BJ (cell line): ENCODE results near the gene MYL11. TPM values are rescaled to one million over a fixed set of nuclear protein-coding genes. Genes with fewer than 3 reads are reported as not detected.

Experiments used
- CTCF ChIA-PET: fragments of 350-600 bp; formaldehyde crosslinking; extraction: SDS; loops from one replicate; lab custom pipeline; 2021; ENCODE audit warnings: antibody characterized with exemption, inconsistent platforms; lab: Yijun Ruan, JAX
- POLR2A ChIA-PET: fragments of 300-600 bp; sonication (Branson Sonifier 250); formaldehyde crosslinking; extraction: SDS; loops from one replicate; lab custom pipeline; 2021; ENCODE audit warnings: antibody characterized with exemption; lab: Charles Lee
- DNase-seq: peaks from one replicate; pipeline ENCODE4 v3.0.0-alpha.2; 2011; ENCODE audit warnings: low read depth
- H3K27me3 ChIP-seq: 2 replicates; pipeline ENCODE4 v1.6.0; 2011; ENCODE audit warnings: low read length; ENCODE audit not compliant: control insufficient read depth, insufficient read depth
- H3K36me3 ChIP-seq: 2 replicates; pipeline ENCODE4 v1.5.1; 2011; ENCODE audit warnings: low read length; ENCODE audit not compliant: control insufficient read depth, insufficient read depth
- H3K4me3 ChIP-seq: 2 replicates; pipeline ENCODE4 v1.5.1; 2011; ENCODE audit warnings: low read depth, mild to moderate bottlenecking, control low read depth, low read length
- polyA plus RNA-seq: library from polyadenylated mRNA; depleted of rRNA; stranded (reverse); fragments of >200 nt; gene quantifications from 2 replicates; pipeline ENCODE4 v1.2.3, GENCODE V29; 2011
- TF ChIP-seq, protein P1 (sequence below): IDR thresholded peaks from 2 replicates; pipeline ENCODE4 v1.5.1; 2011; ENCODE audit warnings: low read depth, mild to moderate bottlenecking, control low read depth, inconsistent platforms, low read length, moderate library complexity; ENCODE audit not compliant: insufficient read depth

The MYL11 gene
- polyA plus RNA-seq, 1 experiment: 0.69 TPM

DNA sequence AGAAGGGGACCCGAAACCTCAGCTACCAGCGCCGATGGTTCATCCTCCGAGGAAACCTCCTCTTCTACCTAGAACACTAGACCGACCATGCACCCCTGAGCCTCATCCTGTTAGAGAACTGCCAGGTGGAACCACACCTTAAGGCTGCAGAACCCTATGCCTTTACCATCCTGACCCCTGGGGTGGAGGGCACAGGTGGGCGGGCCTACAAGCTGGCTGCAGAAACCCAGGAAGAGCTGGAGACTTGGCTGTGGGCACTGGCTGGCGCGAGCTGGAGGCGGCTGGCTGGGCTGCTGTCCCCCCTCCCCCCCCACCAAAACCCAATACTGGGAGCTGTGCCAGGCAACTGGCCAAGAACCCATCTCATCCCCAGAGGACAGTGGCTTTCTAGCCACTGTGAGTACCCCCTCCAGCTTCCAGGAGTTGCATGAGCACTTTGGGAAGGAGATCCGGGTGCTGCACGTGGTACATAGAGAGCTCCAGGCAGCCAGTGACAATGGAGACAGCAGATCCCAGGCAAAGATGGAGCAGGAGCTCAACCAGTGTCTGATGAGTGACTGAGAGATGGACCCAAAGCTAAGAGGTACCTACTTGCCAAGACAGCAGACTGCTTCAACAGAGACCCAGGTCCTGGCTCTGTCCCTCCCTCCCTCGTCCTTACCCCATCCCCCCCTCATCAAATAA, 18.1 kb upstream of the MYL11 start:
- no peak for DNase-seq
- H3K36me3 ChIP-seq: peaks cover 23% of the 10 kb centered on the region
- POLR2A ChIA-PET: interaction anchor here (0.6 kb wide), 1 partner anchor 13 kb away, joined by 3 read pairs; no protein-coding TSS in a partner anchor
- TF ChIP-seq, protein P1, sequence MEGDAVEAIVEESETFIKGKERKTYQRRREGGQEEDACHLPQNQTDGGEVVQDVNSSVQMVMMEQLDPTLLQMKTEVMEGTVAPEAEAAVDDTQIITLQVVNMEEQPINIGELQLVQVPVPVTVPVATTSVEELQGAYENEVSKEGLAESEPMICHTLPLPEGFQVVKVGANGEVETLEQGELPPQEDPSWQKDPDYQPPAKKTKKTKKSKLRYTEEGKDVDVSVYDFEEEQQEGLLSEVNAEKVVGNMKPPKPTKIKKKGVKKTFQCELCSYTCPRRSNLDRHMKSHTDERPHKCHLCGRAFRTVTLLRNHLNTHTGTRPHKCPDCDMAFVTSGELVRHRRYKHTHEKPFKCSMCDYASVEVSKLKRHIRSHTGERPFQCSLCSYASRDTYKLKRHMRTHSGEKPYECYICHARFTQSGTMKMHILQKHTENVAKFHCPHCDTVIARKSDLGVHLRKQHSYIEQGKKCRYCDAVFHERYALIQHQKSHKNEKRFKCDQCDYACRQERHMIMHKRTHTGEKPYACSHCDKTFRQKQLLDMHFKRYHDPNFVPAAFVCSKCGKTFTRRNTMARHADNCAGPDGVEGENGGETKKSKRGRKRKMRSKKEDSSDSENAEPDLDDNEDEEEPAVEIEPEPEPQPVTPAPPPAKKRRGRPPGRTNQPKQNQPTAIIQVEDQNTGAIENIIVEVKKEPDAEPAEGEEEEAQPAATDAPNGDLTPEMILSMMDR: no peak
- no peak overlapping the region for H3K4me3 ChIP-seq
- H3K27me3 ChIP-seq: no peaks in the 10 kb centered on the region
- CTCF ChIA-PET: interaction anchor here (0.8 to 1.8 kb wide), 4 partner anchors 8 to 53 kb away, joined by 3 to 5 read pairs (median 4); partner anchors contain the start of gene ZNF48

DNA sequence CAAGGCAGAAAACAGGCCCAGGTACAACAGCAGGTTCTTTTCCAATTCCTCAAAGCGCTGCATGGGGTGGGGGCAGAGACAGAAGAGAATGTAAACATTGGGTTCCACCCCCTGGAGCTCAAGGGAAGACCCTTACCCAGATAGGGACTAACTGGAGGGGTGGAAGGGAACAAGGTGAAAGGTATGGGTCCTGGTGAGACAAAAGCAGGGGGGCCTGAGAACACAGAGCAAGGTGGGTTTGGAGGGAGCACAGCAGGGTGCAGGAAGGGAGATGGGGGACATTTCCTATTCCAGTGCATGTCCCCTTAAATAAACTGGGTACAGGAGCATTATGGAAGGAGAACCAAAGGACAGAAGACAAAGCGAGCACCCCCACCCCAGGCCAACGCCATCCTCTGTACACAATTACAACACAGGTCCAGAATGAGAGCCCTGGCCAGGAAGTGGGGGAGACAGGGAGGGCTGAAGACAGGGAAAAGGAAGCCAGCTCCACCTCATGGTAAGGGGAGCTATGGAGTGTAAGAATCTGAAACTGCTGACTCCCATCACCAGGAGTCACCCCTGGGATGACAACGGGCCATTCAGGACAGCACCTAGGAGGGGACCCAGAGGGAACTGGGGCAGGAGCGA, 17.4 kb upstream of the MYL11 start:
- no peak for DNase-seq
- TF ChIP-seq, protein P1: no peak
- ChIA-PET POLR2A (no interaction called here), CTCF (interaction anchor here (0.8 to 1.8 kb wide), 3 partner anchors 8 to 52 kb away, joined by 3 to 5 read pairs (median 4); no protein-coding TSS in a partner anchor)
- Histone ChIP-seq H3K27me3 (no peaks in the 10 kb centered on the region), H3K4me3 (no peak overlapping the region), H3K36me3 (peaks cover 23% of the 10 kb centered on the region)

DNA sequence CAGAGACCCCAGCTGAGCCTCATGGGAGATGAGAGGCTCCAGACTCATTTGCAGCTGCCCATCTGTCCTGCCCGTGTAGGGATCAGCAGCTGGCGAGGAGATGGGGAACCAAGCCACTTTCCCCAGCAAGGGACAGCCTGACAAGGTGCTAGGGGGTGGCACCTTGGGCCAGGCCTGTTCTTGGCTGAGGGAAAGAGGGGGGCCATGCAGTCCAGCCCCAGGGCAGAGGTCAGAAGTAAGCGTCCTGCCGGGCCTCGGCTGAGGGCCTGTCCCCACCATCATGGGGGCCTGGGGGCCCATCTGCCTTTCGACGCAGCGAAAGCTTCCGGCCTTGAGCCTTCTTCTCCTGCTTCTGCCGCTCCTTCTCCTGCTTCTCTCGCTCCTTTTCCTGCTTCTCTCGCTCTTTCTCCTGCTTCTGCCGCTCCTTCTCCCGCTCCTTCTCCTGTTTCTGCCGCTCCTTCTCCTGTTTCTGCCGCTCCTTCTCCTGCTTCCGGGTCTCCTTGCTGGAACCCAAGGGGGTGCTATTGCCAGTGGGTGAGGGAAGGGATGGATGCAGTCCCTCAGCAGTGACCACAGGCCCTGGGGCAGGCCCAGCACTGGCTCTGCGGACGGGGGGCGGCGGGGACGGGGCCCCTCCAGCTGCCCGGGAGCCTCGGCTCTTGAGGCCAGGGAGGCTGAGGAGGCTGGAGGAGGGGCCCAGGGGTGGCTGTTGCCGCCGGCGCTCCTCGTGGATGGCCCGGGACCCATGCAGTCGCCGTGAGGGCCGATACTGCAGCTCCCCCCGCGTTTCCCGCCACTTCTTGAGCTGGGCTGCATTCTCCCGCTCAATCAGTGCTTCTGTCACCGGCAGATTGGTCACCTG, 16.7 kb upstream of the MYL11 start:
- no peaks in the 10 kb centered on the region for H3K27me3 ChIP-seq
- peaks cover 23% of the 10 kb centered on the region for H3K36me3 ChIP-seq
- TF ChIP-seq, protein P1: no peak
- DNase-seq: no peak
- H3K4me3 ChIP-seq: no peak overlapping the region
- ChIA-PET POLR2A (no interaction called here), CTCF (interaction anchor here (1.7 to 1.8 kb wide), 2 partner anchors 10 to 52 kb away, joined by 5 to 6 read pairs; no protein-coding TSS in a partner anchor)

DNA sequence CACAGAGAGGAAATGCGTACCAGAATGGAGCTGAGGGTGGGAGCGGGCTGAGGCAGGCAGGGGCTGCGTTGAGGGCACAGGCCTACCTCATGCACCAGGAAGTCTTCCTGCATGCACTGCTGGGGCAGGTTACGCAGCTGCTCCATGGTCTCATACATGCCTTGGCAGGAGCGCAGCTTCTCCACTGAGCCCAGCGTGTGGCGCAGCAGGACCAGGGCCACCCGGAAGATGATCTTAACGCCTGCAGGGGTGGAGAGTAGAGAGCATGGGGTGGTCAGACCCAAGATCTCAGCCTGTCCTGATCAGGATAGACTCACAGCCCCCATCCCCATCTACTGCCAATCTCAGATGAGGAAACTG, 16.0 kb upstream of the MYL11 start:
- TF ChIP-seq, protein P1: no peak
- H3K27me3 ChIP-seq: no peaks in the 10 kb centered on the region
- DNase-seq: no peak
- H3K4me3 ChIP-seq: no peak overlapping the region
- POLR2A ChIA-PET: no interaction called here
- peaks cover 22% of the 10 kb centered on the region for H3K36me3 ChIP-seq
- CTCF ChIA-PET: interaction anchor here (1.7 kb wide), 1 partner anchor 9 kb away, joined by 6 read pairs; no protein-coding TSS in a partner anchor
